Gastrocnemius medialis (tissue), 4 donors: ENCODE results near the gene PSMD9. TPM values are rescaled to one million over a fixed set of nuclear protein-coding genes. Genes with fewer than 3 reads are reported as not detected.

Experiments
- ATAC-seq, 2 donors: fragments of 150-250 bp; one replicate each; pipeline ENCODE4 v1.9.1; 2016
- DNase-seq, 2 donors: peaks; one replicate each; pipeline ENCODE4 v3.0.0-alpha.2; 2019
- H3K27ac ChIP-seq, 4 donors: fragments of 200-600 bp; sonication (generic); 1 replicate in 1 of 4; 2 replicates in 3 of 4; pipeline ENCODE4 v1.5.1; 2016 to 2018; ENCODE audit warnings: mild to moderate bottlenecking in 2 of 4, moderate library complexity in 1 of 4
- H3K27me3 ChIP-seq, 3 donors: fragments of 200-600 bp; sonication (generic) in 2 of 3; 1 replicate in 1 of 3; 2 replicates in 2 of 3; pipeline versions ENCODE4 v1.5.1 to v1.6.0; 2016 to 2019; ENCODE audit warnings: mild to moderate bottlenecking in 1 of 3, moderate library complexity in 1 of 3
- H3K36me3 ChIP-seq, 2 donors: fragments of 200-600 bp; sonication (generic) in 1 of 2; one replicate each; pipeline ENCODE4 v1.5.1; 2017 to 2018
- H3K4me1 ChIP-seq, 2 donors: fragments of 200-600 bp; sonication (generic) in 1 of 2; one replicate each; pipeline ENCODE4 v1.5.1; 2016 to 2017; ENCODE audit warnings: mild to moderate bottlenecking in 2 of 2
- H3K4me3 ChIP-seq, 4 donors: fragments of 200-600 bp; sonication (generic) in 3 of 4; 1 replicate in 1 of 4; 2 replicates in 3 of 4; pipeline ENCODE4 v1.5.1; 2016 to 2019; ENCODE audit warnings: mild to moderate bottlenecking in 2 of 4
- H3K9me3 ChIP-seq, 3 donors: fragments of 200-600 bp; sonication (generic) in 2 of 3; 1 replicate in 1 of 3; 2 replicates in 2 of 3; pipeline ENCODE4 v1.5.1; 2016 to 2019
- CTCF ChIP-seq, 5 experiments: fragments of 450-650 bp in 3 of 5; fragments of 200-600 bp in 2 of 5; sonication (generic) in 2 of 5; IDR thresholded peaks in 4 of 5; conservative IDR thresholded peaks in 1 of 5; 1 replicate in 4 of 5; 2 replicates in 1 of 5; pipeline ENCODE4 v1.5.1; 2016 to 2019; ENCODE audit warnings: antibody characterized with exemption in 5 of 5, mild to moderate bottlenecking in 3 of 5, moderate library complexity in 3 of 5
- POLR2A ChIP-seq, 2 donors: fragments of 450-650 bp; IDR thresholded peaks; one replicate each; pipeline ENCODE4 v1.6.1; 2017; ENCODE audit warnings: antibody characterized with exemption in 2 of 2, mild to moderate bottlenecking in 2 of 2, moderate library complexity in 2 of 2
- in situ Hi-C, 4 donors: fragments of 200-750 bp; cut with MboI; loops; one replicate each; pipeline versions ENCODE4 v1.15.0 to v1.8.0; 2017; ENCODE audit warnings: low sequenced_read_pairs in 4 of 4
- intact Hi-C: fragments of 100-400 bp; cut with DNase I; formaldehyde crosslinking; loops from one replicate; pipeline ENCODE4 v1.15.1; 2023; ENCODE audit warnings: low total_unique reads
- total RNA-seq, 4 donors: library from RNA; depleted of rRNA; stranded (reverse); fragments of >200 nt; gene quantifications; one replicate each; pipeline versions ENCODE4 v1.1.0 to v1.2.3, GENCODE V29; 2016

Gene PSMD9
- total RNA-seq, 4 donors from 2014 or later, result 16.5 to 84.9 (median 47.0) TPM

- H3K4me1 ChIP-seq, result no peaks in the 10 kb centered on the region
- no peak overlapping the region for H3K27ac ChIP-seq
- in situ Hi-C loops (no loop called here), intact Hi-C loops (no loop called here)
- H3K36me3 ChIP-seq, result no peaks in the 10 kb centered on the region
- TF ChIP-seq POLR2A (IDR thresholded peaks at IDR 0.05) (no peak), CTCF (IDR thresholded peaks at IDR 0.05 in 4 of 5, conservative IDR thresholded peaks at IDR 0.05 in 1 of 5) (no peak)
- H3K4me3 ChIP-seq, result no peak overlapping the region
- DNase-seq, result no peak
- H3K27me3 ChIP-seq, result no peaks in the 10 kb centered on the region
- ATAC-seq, result no peak
- H3K9me3 ChIP-seq, result no peaks in the 10 kb centered on the region
Measured at GRCh38 chr12:121939186-121939585, 50.6 kb downstream of the PSMD9 start.

GRCh38 chr12:121939992-121940766 is 51.6 kb downstream of the PSMD9 start:
- in situ Hi-C loops (no loop called here), intact Hi-C loops (no loop called here)
- no peaks in the 10 kb centered on the region for H3K9me3 ChIP-seq
- no peak overlapping the region for H3K4me3 ChIP-seq
- no peaks in the 10 kb centered on the region for H3K27me3 ChIP-seq
- no peak for ATAC-seq
- TF ChIP-seq POLR2A (IDR thresholded peaks at IDR 0.05) (no peak), CTCF (IDR thresholded peaks at IDR 0.05 in 4 of 5, conservative IDR thresholded peaks at IDR 0.05 in 1 of 5) (no peak)
- no peak for DNase-seq
- H3K36me3 ChIP-seq, result no peaks in the 10 kb centered on the region
- no peak overlapping the region for H3K27ac ChIP-seq
- H3K4me1 ChIP-seq, result no peaks in the 10 kb centered on the region

GRCh38 chr12:121942145-121942718 is 53.6 kb downstream of the PSMD9 start:
- in situ Hi-C loops, result no loop called here

GRCh38 chr12:121943926-121944325 is 55.3 kb downstream of the PSMD9 start:
- no peak for TF ChIP-seq CTCF (IDR thresholded peaks at IDR 0.05 in 4 of 5, conservative IDR thresholded peaks at IDR 0.05 in 1 of 5)
- no peak for TF ChIP-seq POLR2A (IDR thresholded peaks at IDR 0.05)
- Histone ChIP-seq H3K27me3 (no peaks in the 10 kb centered on the region), H3K36me3 (no peaks in the 10 kb centered on the region), H3K4me3 (no peak overlapping the region), H3K27ac (no peak overlapping the region), H3K4me1 (no peaks in the 10 kb centered on the region), H3K9me3 (no peaks in the 10 kb centered on the region)
- DNase-seq (no peak), ATAC-seq (no peak)
- intact Hi-C loops (no loop called here), in situ Hi-C loops (no loop called here)

More at GRCh38 chr12:121942145-121942718, 53.6 kb downstream of the PSMD9 start:
- Histone ChIP-seq H3K4me3 (no peak overlapping the region), H3K27ac (no peak overlapping the region), H3K27me3 (no peaks in the 10 kb centered on the region), H3K9me3 (no peaks in the 10 kb centered on the region), H3K36me3 (no peaks in the 10 kb centered on the region), H3K4me1 (no peaks in the 10 kb centered on the region)
- TF ChIP-seq POLR2A (IDR thresholded peaks at IDR 0.05), result no peak
- TF ChIP-seq CTCF (IDR thresholded peaks at IDR 0.05 in 4 of 5, conservative IDR thresholded peaks at IDR 0.05 in 1 of 5), result no peak
- intact Hi-C loops, result no loop called here
- ATAC-seq (no peak), DNase-seq (no peak)
